Measurements from ENCODE around the gene SKI.

The SKI gene

GRCh38 chr1:2228157-2228594 lies at the start of gene SKI:
Gene SKI, plus strand, starts transcription at chr1:2228319. Its CDS starts 448 bp downstream, at chr1:2228767.
- no peak for DNase-seq

GRCh38 chr1:2178875-2179274 lies 49.2 kb upstream of the SKI start:
- no peak for DNase-seq

- peak; percentile 61 for DNase-seq
Observed at GRCh38 chr1:2179283-2180013, 48.7 kb upstream of the SKI start.

GRCh38 chr1:2180297-2181245 lies 47.5 kb upstream of the SKI start:
- no peak for DNase-seq

GRCh38 chr1:2181271-2181670 lies 46.8 kb upstream of the SKI start:
- DNase-seq, result no peak

- no peak for DNase-seq
Observed at GRCh38 chr1:2181752-2182151, 46.4 kb upstream of the SKI start.

- no peak for DNase-seq
Observed at GRCh38 chr1:2182376-2182775, 45.7 kb upstream of the SKI start.

- no peak for DNase-seq
Observed at GRCh38 chr1:2183937-2184334, 44.2 kb upstream of the SKI start.

GRCh38 chr1:2184531-2184930 lies 43.6 kb upstream of the SKI start:
- DNase-seq, result no peak

- no peak for DNase-seq
Observed at GRCh38 chr1:2184934-2185333, 43.2 kb upstream of the SKI start.

GRCh38 chr1:2185880-2186855 lies 42.0 kb upstream of the SKI start:
- DNase-seq, result no peak

GRCh38 chr1:2186901-2187300 lies 41.2 kb upstream of the SKI start:
- DNase-seq, result no peak

GRCh38 chr1:2187619-2188018 lies 40.5 kb upstream of the SKI start:
- no peak for DNase-seq

GRCh38 chr1:2188336-2188735 lies 39.8 kb upstream of the SKI start:
- no peak for DNase-seq

- DNase-seq, result peak; percentile 78
Observed at GRCh38 chr1:2189459-2190425, 38.4 kb upstream of the SKI start.

GRCh38 chr1:2190491-2190976 lies 37.6 kb upstream of the SKI start:
- DNase-seq, result no peak

- no peak for DNase-seq
Observed at GRCh38 chr1:2192031-2192995, 35.8 kb upstream of the SKI start.

- no peak for DNase-seq
Observed at GRCh38 chr1:2193514-2194281, 34.4 kb upstream of the SKI start.

GRCh38 chr1:2194319-2194897 lies 33.7 kb upstream of the SKI start, which contains the start of gene FAAP20:
Gene FAAP20, minus strand, starts transcription at chr1:2194772. Its CDS starts 23 bp downstream, at chr1:2194749.
- DNase-seq, result peak; percentile 51
